Osteoblast (primary cell): ENCODE results near the gene CSRP3. TPM values are rescaled to one million over a fixed set of nuclear protein-coding genes. Genes with fewer than 3 reads are reported as not detected.

Source experiments
- DNase-seq: peaks from one replicate; pipeline ENCODE4 v3.0.0; 2011; ENCODE audit warnings: low spot score, mixed read lengths; ENCODE audit not compliant: insufficient read length; ENCODE audit errors: missing footprints
- H2AFZ ChIP-seq: 2 replicates; pipeline ENCODE4 v1.6.0; 2011; ENCODE audit warnings: mild to moderate bottlenecking, low read length
- H3K27ac ChIP-seq: 2 replicates; pipeline ENCODE4 v1.5.1; 2011; ENCODE audit warnings: mild to moderate bottlenecking, low read depth, low read length, moderate library complexity
- H3K27me3 ChIP-seq: 2 replicates; pipeline ENCODE4 v1.6.0; 2012; ENCODE audit warnings: mild to moderate bottlenecking, control low read depth, inconsistent platforms, low read length, moderate library complexity; ENCODE audit not compliant: insufficient read depth
- H3K36me3 ChIP-seq: 2 replicates; pipeline ENCODE4 v1.5.1; 2011; ENCODE audit warnings: mild to moderate bottlenecking, low read length, control low read depth, moderate library complexity; ENCODE audit not compliant: insufficient read depth
- H3K4me1 ChIP-seq: 2 replicates; pipeline ENCODE4 v1.5.1; 2011; ENCODE audit warnings: mild to moderate bottlenecking, low read length, control low read depth, moderate library complexity; ENCODE audit not compliant: insufficient read depth
- H3K4me2 ChIP-seq: 2 replicates; pipeline ENCODE4 v1.6.0; 2011; ENCODE audit warnings: mild to moderate bottlenecking, low read length; ENCODE audit not compliant: insufficient read depth
- H3K4me3 ChIP-seq: fragments of 200-600 bp; sonication (generic); 3 replicates; pipeline ENCODE4 v1.5.1; 2012; ENCODE audit warnings: mild to moderate bottlenecking, low read length, inconsistent platforms; ENCODE audit not compliant: insufficient read depth
- H3K79me2 ChIP-seq: 2 replicates; pipeline ENCODE4 v1.6.0; 2012; ENCODE audit warnings: mild to moderate bottlenecking, low read length, control low read depth, inconsistent platforms; ENCODE audit not compliant: insufficient read depth
- H3K9me3 ChIP-seq: 2 replicates; pipeline ENCODE4 v1.5.1; 2011; ENCODE audit warnings: low read depth, low read length, control low read depth
- H4K20me1 ChIP-seq: 2 replicates; pipeline ENCODE4 v1.6.0; 2012; ENCODE audit warnings: mild to moderate bottlenecking, low read length, control low read depth; ENCODE audit not compliant: insufficient read depth
- CTCF ChIP-seq: IDR thresholded peaks from 2 replicates; pipeline ENCODE4 v1.5.1; 2011; ENCODE audit warnings: mild to moderate bottlenecking, low read depth, low read length, moderate library complexity; ENCODE audit errors: extremely low read depth
- total RNA-seq: library from RNA; depleted of rRNA; stranded (reverse); fragments of >200 nt; gene quantifications from 2 replicates; pipeline ENCODE4 v1.2.3, GENCODE V29; 2012

Gene CSRP3
- total RNA-seq, 1 donor = not detected

DNA sequence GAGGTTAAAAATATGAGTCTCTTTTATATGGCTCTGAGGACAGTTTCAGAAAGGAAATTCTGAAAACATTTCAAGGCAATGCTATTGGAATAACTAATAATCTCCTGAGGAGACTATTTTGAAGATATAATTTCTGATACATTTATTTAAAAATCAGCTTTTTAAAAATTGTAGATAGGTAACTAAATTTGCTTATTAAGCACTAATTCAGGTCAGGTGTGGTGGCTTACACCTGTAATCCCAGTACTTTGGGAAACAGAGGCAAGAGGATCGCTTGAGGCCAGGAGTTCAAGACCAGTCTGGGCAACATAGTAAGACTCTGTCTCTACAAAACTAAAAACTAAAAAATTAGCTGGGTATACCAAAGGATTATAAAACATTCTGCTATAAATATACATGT is 67.8 kb downstream of the CSRP3 start:
- no peak overlapping the region for H3K27ac ChIP-seq
- H3K4me1 ChIP-seq = no peaks in the 10 kb centered on the region
- H3K9me3 ChIP-seq = no peaks in the 10 kb centered on the region
- H3K27me3 ChIP-seq = no peaks in the 10 kb centered on the region
- H3K4me2 ChIP-seq = no peak overlapping the region
- H4K20me1 ChIP-seq = no peaks in the 10 kb centered on the region
- DNase-seq = no peak
- no peak overlapping the region for H2AFZ ChIP-seq
- TF ChIP-seq CTCF = no peak
- H3K4me3 ChIP-seq = no peak overlapping the region
- peaks cover 5% of the 10 kb centered on the region for H3K79me2 ChIP-seq
- no peaks in the 10 kb centered on the region for H3K36me3 ChIP-seq

Other genes with a start within 250 kb of the CSRP3 start
- not detected in 2 replicates for gene MRGPRX2, start 141.3 kb downstream of the CSRP3 start, total RNA-seq
- gene ZDHHC13, start 84.8 kb downstream of the CSRP3 start, total RNA-seq = 16.6 and 20.6 TPM in 2 replicates
- gene E2F8, start 39.0 kb upstream of the CSRP3 start, total RNA-seq = 0.29 and 0.36 TPM in 2 replicates